ENCODE data around the gene OTUB1.

OTUB1 gene

GRCh38 chr11:63998558-63999348, 12.5 kb downstream of the OTUB1 start:
- Histone ChIP-seq H3K27ac (ENCODE audit: low read depth, low read length) (no peak overlapping the region), H3K4me1 (ENCODE audit: control insufficient read depth, low read length) (peaks cover 27% of the 10 kb centered on the region), H3K79me2 (ENCODE audit: control insufficient read depth, low read length) (no peaks in the 10 kb centered on the region), H3K9me2 (replicated peaks; ENCODE audit: control insufficient read depth, low read length) (no peaks in the 10 kb centered on the region), H3K9me3 (ENCODE audit: control insufficient read depth, insufficient read depth, low read length) (no peaks in the 10 kb centered on the region), H3K36me3 (ENCODE audit: control insufficient read depth, low read length) (peaks cover 18% of the 10 kb centered on the region), H3K4me3 (ENCODE audit: low read length) (no peak overlapping the region), H3F3A (ENCODE audit: control insufficient read depth, insufficient read depth) (no peaks in the 10 kb centered on the region), H3K27me3 (ENCODE audit: control insufficient read depth, low read length) (no peaks in the 10 kb centered on the region), H3K4me2 (ENCODE audit: low read length) (peak overlapping the region; percentile 57; the same call in 1 of the 2 replicates), H4K20me1 (ENCODE audit: control insufficient read depth, insufficient read depth, low read depth, low read length) (0 out of 2 replicates have a peak, but pooled peaks cover 4% of the 10 kb centered on the region)
- TF ChIP-seq EZH2phosphoT487 (IDR thresholded peaks at IDR 0.05; ENCODE audit: borderline replicate concordance, low read length) (no peak), CTCF (IDR thresholded peaks at IDR 0.05; ENCODE audit: low read depth, low read length, poor library complexity, severe bottlenecking) (no peak)

- H3K4me2 ChIP-seq (ENCODE audit: low read length) = peak overlapping the region; percentile 57
- no peaks in the 10 kb centered on the region for H3K27me3 ChIP-seq (ENCODE audit: control insufficient read depth, low read length)
- H3F3A ChIP-seq (ENCODE audit: control insufficient read depth, insufficient read depth) = no peaks in the 10 kb centered on the region
- H3K4me1 ChIP-seq (ENCODE audit: control insufficient read depth, low read length) = peaks cover 27% of the 10 kb centered on the region
- TF ChIP-seq EZH2phosphoT487 (IDR thresholded peaks at IDR 0.05; ENCODE audit: borderline replicate concordance, low read length) (no peak), CTCF (IDR thresholded peaks at IDR 0.05; ENCODE audit: low read depth, low read length, poor library complexity, severe bottlenecking) (no peak)
- H3K27ac ChIP-seq (ENCODE audit: low read depth, low read length) = no peak overlapping the region
- H3K9me3 ChIP-seq (ENCODE audit: control insufficient read depth, insufficient read depth, low read length) = no peaks in the 10 kb centered on the region
- peaks cover 18% of the 10 kb centered on the region for H3K36me3 ChIP-seq (ENCODE audit: control insufficient read depth, low read length)
- H3K79me2 ChIP-seq (ENCODE audit: control insufficient read depth, low read length) = no peaks in the 10 kb centered on the region
- 0 out of 2 replicates have a peak, but pooled peaks cover 4% of the 10 kb centered on the region for H4K20me1 ChIP-seq (ENCODE audit: control insufficient read depth, insufficient read depth, low read depth, low read length)
- peak overlapping the region; percentile 46 for H3K4me3 ChIP-seq (ENCODE audit: low read length)
- H3K9me2 ChIP-seq (replicated peaks; ENCODE audit: control insufficient read depth, low read length) = no peaks in the 10 kb centered on the region
Measured at GRCh38 chr11:63999349-64000025, 13.2 kb downstream of the OTUB1 start.

GRCh38 chr11:64000026-64000739, 13.9 kb downstream of the OTUB1 start:
- no peaks in the 10 kb centered on the region for H3F3A ChIP-seq (ENCODE audit: control insufficient read depth, insufficient read depth)
- no peaks in the 10 kb centered on the region for H3K9me3 ChIP-seq (ENCODE audit: control insufficient read depth, insufficient read depth, low read length)
- H3K4me1 ChIP-seq (ENCODE audit: control insufficient read depth, low read length) = peaks cover 27% of the 10 kb centered on the region
- no peaks in the 10 kb centered on the region for H3K79me2 ChIP-seq (ENCODE audit: control insufficient read depth, low read length)
- H4K20me1 ChIP-seq (ENCODE audit: control insufficient read depth, insufficient read depth, low read depth, low read length) = 0 out of 2 replicates have a peak, but pooled peaks cover 4% of the 10 kb centered on the region
- no peaks in the 10 kb centered on the region for H3K9me2 ChIP-seq (replicated peaks; ENCODE audit: control insufficient read depth, low read length)
- H3K36me3 ChIP-seq (ENCODE audit: control insufficient read depth, low read length) = peaks cover 18% of the 10 kb centered on the region
- no peaks in the 10 kb centered on the region for H3K27me3 ChIP-seq (ENCODE audit: control insufficient read depth, low read length)
- no peak for TF ChIP-seq EZH2phosphoT487 (IDR thresholded peaks at IDR 0.05; ENCODE audit: borderline replicate concordance, low read length)
- TF ChIP-seq CTCF (IDR thresholded peaks at IDR 0.05; ENCODE audit: low read depth, low read length, poor library complexity, severe bottlenecking) = peak; percentile 68
- peak overlapping the region; percentile 46 for H3K4me3 ChIP-seq (ENCODE audit: low read length)
- H3K4me2 ChIP-seq (ENCODE audit: low read length) = peak overlapping the region; percentile 57
- no peak overlapping the region for H3K27ac ChIP-seq (ENCODE audit: low read depth, low read length)
